Measurements from ENCODE around the gene TMOD1. TPM values are rescaled to one million over a fixed set of nuclear protein-coding genes. Genes with fewer than 3 reads are reported as not detected.

The TMOD1 gene
- total RNA-seq, 4 donors from 2014 or later: 5.9 to 93.7 (median 22.2) TPM

DNA sequence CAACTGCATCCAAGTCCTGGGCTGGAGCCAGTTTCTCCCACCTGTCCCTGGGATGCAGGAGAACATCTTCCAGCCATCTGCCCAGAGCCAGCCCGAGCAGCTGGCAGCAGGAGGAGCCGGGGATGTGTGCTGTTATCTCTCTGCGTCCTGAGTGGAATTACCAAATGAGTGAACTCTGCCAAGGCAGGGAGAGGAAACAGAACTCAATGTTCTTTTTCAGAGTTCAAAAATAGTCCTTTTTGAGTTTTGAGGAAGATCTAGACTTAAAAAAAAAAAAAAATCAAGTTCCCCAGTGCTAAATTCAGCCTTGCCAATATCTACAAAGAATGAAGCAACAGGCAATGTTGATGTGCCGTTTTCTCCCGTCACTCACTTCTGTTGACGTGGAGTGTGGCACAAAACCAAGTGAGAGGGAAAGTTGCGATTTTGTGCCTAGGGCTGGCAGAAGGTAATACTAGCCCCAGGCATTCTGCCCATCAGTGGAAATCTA, 56.2 kb downstream of the TMOD1 start:
- Histone ChIP-seq H3K27ac (peak overlapping the region; percentile 93 to 98), H3K4me3 (no peak overlapping the region), H3K4me1 (peaks cover 7 to 17% of the 10 kb centered on the region in 2 donors), H3K36me3 (no peaks in the 10 kb centered on the region), H3K9me3 (no peaks in the 10 kb centered on the region), H3K27me3 (no peaks in the 10 kb centered on the region)
- intact Hi-C loops (cut with DNase I; ENCODE audit: low total_unique reads): no loop called here
- peak; percentile 82 to 92 for DNase-seq
- TF ChIP-seq POLR2A (IDR thresholded peaks at IDR 0.05): peak; percentile 28 to 67
- TF ChIP-seq, protein P1, sequence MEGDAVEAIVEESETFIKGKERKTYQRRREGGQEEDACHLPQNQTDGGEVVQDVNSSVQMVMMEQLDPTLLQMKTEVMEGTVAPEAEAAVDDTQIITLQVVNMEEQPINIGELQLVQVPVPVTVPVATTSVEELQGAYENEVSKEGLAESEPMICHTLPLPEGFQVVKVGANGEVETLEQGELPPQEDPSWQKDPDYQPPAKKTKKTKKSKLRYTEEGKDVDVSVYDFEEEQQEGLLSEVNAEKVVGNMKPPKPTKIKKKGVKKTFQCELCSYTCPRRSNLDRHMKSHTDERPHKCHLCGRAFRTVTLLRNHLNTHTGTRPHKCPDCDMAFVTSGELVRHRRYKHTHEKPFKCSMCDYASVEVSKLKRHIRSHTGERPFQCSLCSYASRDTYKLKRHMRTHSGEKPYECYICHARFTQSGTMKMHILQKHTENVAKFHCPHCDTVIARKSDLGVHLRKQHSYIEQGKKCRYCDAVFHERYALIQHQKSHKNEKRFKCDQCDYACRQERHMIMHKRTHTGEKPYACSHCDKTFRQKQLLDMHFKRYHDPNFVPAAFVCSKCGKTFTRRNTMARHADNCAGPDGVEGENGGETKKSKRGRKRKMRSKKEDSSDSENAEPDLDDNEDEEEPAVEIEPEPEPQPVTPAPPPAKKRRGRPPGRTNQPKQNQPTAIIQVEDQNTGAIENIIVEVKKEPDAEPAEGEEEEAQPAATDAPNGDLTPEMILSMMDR (IDR thresholded peaks at IDR 0.05): peak in 1 of 4 experiments; percentile 4

GRCh38 chr9:97558701-97559101, 57.2 kb downstream of the TMOD1 start:
- TF ChIP-seq, protein P1 (IDR thresholded peaks at IDR 0.05): no peak
- TF ChIP-seq POLR2A (IDR thresholded peaks at IDR 0.05): no peak
- no peak overlapping the region for H3K4me3 ChIP-seq
- DNase-seq: no peak
- no peaks in the 10 kb centered on the region for H3K36me3 ChIP-seq
- H3K4me1 ChIP-seq: peaks cover 7 to 25% of the 10 kb centered on the region in 2 donors
- no peaks in the 10 kb centered on the region for H3K27me3 ChIP-seq
- peak overlapping the region; percentile 93 to 98 for H3K27ac ChIP-seq
- H3K9me3 ChIP-seq: no peaks in the 10 kb centered on the region
- intact Hi-C loops (cut with DNase I; ENCODE audit: low total_unique reads): no loop called here

DNA sequence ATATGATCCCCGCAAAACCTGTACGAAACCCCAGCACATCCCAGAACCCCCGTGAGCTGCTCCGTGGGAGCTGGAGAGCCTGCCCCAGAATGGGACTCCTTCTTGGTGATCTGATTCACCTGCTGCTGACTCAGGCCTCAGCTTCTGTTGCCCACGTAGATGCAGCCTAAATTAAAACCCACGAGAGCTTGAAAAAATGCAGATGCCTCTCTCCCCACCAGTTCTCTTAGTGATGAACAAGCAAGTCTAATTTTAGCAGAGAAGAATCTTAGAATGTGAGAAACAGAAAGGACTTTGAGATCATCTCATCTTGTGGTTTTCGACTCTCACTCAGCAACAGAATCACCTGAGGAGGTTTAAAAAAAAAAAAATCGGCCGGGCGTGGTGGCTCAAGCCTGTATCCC, 57.6 kb downstream of the TMOD1 start:
- peak in 1 of 2 donors; percentile 36 for TF ChIP-seq POLR2A (IDR thresholded peaks at IDR 0.05)
- TF ChIP-seq, protein P1 (IDR thresholded peaks at IDR 0.05): no peak
- no peaks in the 10 kb centered on the region for H3K27me3 ChIP-seq
- H3K4me3 ChIP-seq: no peak overlapping the region
- no peaks in the 10 kb centered on the region for H3K9me3 ChIP-seq
- no peaks in the 10 kb centered on the region for H3K36me3 ChIP-seq
- intact Hi-C loops (cut with DNase I; ENCODE audit: low total_unique reads): no loop called here
- DNase-seq: peak; percentile 65 to 83
- H3K4me1 ChIP-seq: peaks cover 7 to 26% of the 10 kb centered on the region in 2 donors
- H3K27ac ChIP-seq: peak overlapping the region; percentile 93 to 98

- Histone ChIP-seq H3K36me3 (no peaks in the 10 kb centered on the region), H3K4me1 (peaks cover 15 to 26% of the 10 kb centered on the region in 2 donors), H3K4me3 (no peak overlapping the region), H3K9me3 (no peaks in the 10 kb centered on the region), H3K27ac (peak overlapping the region; percentile 93 to 98), H3K27me3 (no peaks in the 10 kb centered on the region)
- TF ChIP-seq, protein P1 (IDR thresholded peaks at IDR 0.05): no peak
- no peak for TF ChIP-seq POLR2A (IDR thresholded peaks at IDR 0.05)
- intact Hi-C loops (cut with DNase I; ENCODE audit: low total_unique reads): no loop called here
- peak in 1 of 2 donors; percentile 7 for DNase-seq
Measured at GRCh38 chr9:97560154-97560553, 58.7 kb downstream of the TMOD1 start.

GRCh38 chr9:97560851-97561250, 59.4 kb downstream of the TMOD1 start:
- peak overlapping the region; percentile 72 to 98 for H3K27ac ChIP-seq
- TF ChIP-seq, protein P1 (IDR thresholded peaks at IDR 0.05): no peak
- no peak for TF ChIP-seq POLR2A (IDR thresholded peaks at IDR 0.05)
- no peaks in the 10 kb centered on the region for H3K27me3 ChIP-seq
- H3K36me3 ChIP-seq: no peaks in the 10 kb centered on the region
- intact Hi-C loops (cut with DNase I; ENCODE audit: low total_unique reads): no loop called here
- H3K9me3 ChIP-seq: no peaks in the 10 kb centered on the region
- no peak overlapping the region for H3K4me3 ChIP-seq
- H3K4me1 ChIP-seq: peaks cover 15 to 26% of the 10 kb centered on the region in 2 donors
- peak in 1 of 2 donors; percentile 28 for DNase-seq

Measured in uterus (tissue), 4 donors.